AG04449 (cell line): ENCODE results near the gene DGKD.

ENCODE experiments used
- CTCF ChIA-PET: fragments of 350-600 bp; formaldehyde crosslinking; extraction: SDS; loops from one replicate; lab custom pipeline; 2021; ENCODE audit warnings: antibody characterized with exemption; lab: Yijun Ruan, JAX
- POLR2A ChIA-PET: fragments of 400-600, 350-600 bp; formaldehyde crosslinking; extraction: SDS; loops from one replicate; lab custom pipeline; 2020; ENCODE audit warnings: antibody characterized with exemption, inconsistent platforms; lab: Yijun Ruan, JAX
- DNase-seq: peaks from one replicate; pipeline ENCODE4 v3.0.0-alpha.2; 2010; ENCODE audit warnings: low read depth, low spot score
- H3K4me3 ChIP-seq: 2 replicates; pipeline ENCODE4 v1.5.1; 2011; ENCODE audit warnings: low read depth, mild to moderate bottlenecking, control low read depth, low read length
- CTCF ChIP-seq: IDR thresholded peaks from one replicate; pipeline ENCODE4 v1.5.1; 2011; ENCODE audit warnings: mild to moderate bottlenecking, moderate library complexity, low read length, control low read depth, inconsistent platforms; ENCODE audit not compliant: insufficient read depth; ENCODE audit errors: missing control alignments

DGKD gene

DNA sequence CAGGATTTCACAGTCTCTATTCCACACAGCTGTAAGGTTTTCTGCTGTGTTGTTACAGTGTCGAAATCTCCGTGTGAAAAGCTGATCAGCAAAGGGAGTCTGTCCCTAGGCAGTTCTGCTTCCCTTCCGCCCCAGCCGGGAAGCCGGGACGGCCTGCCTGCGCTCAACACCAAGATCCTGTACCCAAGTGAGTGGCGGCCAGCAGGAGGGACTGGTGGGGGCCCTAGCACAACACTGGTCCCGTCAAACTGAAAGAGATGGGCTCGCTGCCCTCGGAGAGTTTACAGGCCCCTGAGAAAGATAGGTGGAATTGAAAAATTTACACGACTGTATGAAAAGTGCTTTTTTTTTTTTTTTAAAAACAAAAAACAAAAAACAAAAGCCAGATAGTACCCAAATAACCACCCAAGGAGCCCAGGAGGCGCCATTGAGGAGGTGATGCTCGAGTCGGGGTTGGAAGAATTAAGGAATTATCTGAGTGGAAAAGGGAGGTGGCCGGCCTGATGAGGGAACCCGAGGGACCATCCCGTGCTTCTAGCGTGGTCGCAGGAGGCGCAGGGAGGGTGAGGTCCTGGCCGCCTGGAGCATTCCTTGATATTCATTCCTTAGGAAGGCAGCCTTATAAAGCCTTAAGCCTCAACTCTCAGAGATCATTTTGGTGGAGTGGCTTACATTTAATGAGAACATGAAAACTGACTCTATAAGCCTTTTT is 96.7 kb downstream of the DGKD start:
- no peak overlapping the region for H3K4me3 ChIP-seq
- CTCF ChIA-PET: interaction anchor here (0.9 to 6.1 kb wide), 4 partner anchors 14 to 260 kb away, joined by 3 to 55 read pairs (median 4); no protein-coding TSS in a partner anchor
- POLR2A ChIA-PET: no interaction called here
- no peak for TF ChIP-seq CTCF
- no peak for DNase-seq

DNA sequence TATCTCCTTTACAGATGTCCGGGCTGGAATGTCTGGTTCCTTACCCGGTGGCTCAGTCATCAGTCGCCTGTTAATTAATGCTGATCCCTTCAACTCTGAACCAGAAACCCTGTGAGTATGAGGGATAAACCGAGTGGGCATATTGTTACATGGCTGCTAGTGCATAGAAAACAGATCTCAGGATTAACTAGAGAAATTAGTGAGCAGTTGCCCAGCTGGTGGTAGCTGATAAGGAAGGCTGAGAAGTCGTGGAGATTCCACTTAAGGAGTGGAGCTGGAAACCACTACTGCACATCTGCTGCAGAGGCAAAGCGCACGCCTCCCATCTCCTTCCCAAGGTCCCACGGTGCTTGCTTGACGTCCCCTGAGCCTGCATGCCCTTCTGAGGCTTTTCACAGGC is 97.7 kb downstream of the DGKD start:
- TF ChIP-seq CTCF: no peak
- no peak overlapping the region for H3K4me3 ChIP-seq
- no peak for DNase-seq
- CTCF ChIA-PET: interaction anchor here (0.8 to 6.1 kb wide), 3 partner anchors 9 to 98 kb away, joined by 5 to 55 read pairs (median 26); no protein-coding TSS in a partner anchor
- POLR2A ChIA-PET: no interaction called here

DNA sequence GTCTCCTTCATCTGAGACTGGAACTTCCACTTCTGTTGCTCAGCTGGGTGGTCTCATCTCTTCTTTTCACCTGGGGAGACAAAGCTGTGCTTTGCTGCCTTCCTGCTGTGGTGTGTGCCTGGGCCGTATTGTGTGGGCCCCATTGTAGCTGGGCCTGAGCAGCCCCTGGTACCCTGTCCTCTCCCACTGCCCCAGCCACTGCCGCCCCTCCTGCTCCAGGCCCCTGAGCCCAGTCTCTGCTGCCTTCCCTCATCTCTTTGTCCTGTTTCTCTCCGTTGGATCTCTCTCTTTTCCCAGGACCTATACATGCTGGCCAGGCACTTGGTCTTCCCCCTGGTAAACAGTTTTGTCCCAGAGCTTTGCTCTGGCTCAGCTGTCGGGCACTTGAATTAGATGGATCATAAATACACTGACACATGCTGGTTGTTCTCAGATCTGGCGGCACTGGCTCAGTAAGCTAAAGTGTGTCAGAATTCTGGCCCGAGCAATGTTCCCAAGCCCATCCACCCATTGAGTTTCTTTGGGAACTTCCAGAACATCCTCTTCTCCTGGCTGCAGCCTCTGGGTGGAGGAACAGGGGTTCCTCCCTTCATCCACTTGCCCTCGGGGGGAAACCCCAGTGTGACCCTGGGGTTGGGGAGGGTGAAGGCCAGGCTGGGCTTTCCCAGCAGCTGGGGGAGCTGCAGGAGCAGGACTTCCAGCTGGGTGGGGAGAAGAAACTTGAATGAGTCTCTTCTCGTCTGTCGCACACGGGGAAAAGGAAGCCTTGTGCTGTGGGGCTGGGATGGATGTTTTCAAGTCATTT is 99.0 kb downstream of the DGKD start:
- DNase-seq: no peak
- no peak overlapping the region for H3K4me3 ChIP-seq
- TF ChIP-seq CTCF: no peak
- ChIA-PET POLR2A (no interaction called here), CTCF (interaction anchor here (1.1 to 3.0 kb wide), 3 partner anchors 10 to 259 kb away, joined by 3 to 26 read pairs (median 3); partner anchors contain the start of gene UGT1A5)

- CTCF ChIA-PET: interaction anchor here (1.3 to 3.0 kb wide), 2 partner anchors 11 to 100 kb away, joined by 3 to 26 read pairs; no protein-coding TSS in a partner anchor
- POLR2A ChIA-PET: no interaction called here
- DNase-seq: no peak
- TF ChIP-seq CTCF: no peak
- H3K4me3 ChIP-seq: no peak overlapping the region
Observed at GRCh38 chr2:233453916-233454315, 99.6 kb downstream of the DGKD start.

GRCh38 chr2:233455006-233455405 is 100.7 kb downstream of the DGKD start:
- ChIA-PET CTCF (interaction anchor here (4.0 kb wide), 1 partner anchor 12 kb away, joined by 27 read pairs; no protein-coding TSS in a partner anchor), POLR2A (no interaction called here)
- no peak for TF ChIP-seq CTCF
- DNase-seq: no peak
- no peak overlapping the region for H3K4me3 ChIP-seq

DNA sequence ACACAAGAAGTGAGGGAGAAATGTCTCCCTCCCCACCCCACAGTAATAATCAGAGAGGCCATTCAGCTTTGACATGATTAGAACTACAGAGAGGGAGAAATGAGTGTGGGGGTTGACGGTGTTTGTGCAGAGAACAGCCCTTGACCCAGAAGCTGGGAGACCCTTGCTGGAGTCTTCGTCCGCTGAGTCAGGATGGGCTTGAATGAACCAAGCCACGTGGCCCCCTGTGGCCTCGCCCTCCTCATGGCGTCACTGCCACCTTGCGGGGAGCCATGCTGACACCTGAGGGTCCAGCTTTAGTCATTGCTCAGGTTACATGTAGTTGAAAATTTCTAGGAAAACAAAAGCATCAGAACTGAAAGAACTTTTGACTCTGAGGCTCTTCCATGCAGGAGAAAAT is 101.2 kb downstream of the DGKD start:
- CTCF ChIA-PET: interaction anchor here (4.0 kb wide), 1 partner anchor 12 kb away, joined by 27 read pairs; no protein-coding TSS in a partner anchor
- POLR2A ChIA-PET: no interaction called here

More for the DNA sequence above, 101.2 kb downstream of the DGKD start:
- TF ChIP-seq CTCF: no peak
- no peak overlapping the region for H3K4me3 ChIP-seq
- no peak for DNase-seq
